AG09309 (cell line): ENCODE results near the gene CALN1.
A peak's percentile ranks its signal among the peaks of the same experiment; 100 is the strongest.
"Not testable (repeated sequence)": the region's sequence is repeated elsewhere in the genome, so short reads cannot be mapped to it uniquely, and the experiment has no call there.

Experiments
- DNase-seq: peaks from one replicate; pipeline ENCODE4 v3.0.0-alpha.2; 2010; ENCODE audit warnings: low read depth
- H3K4me3 ChIP-seq: 2 replicates; pipeline ENCODE4 v1.5.1; 2011; ENCODE audit warnings: mild to moderate bottlenecking, low read depth, low read length, moderate library complexity; ENCODE audit not compliant: control insufficient read depth
- CTCF ChIP-seq: IDR thresholded peaks from 2 replicates; pipeline ENCODE4 v1.5.1; 2011; ENCODE audit warnings: mild to moderate bottlenecking, low read depth, low read length, inconsistent platforms; ENCODE audit not compliant: insufficient read depth, control insufficient read depth; ENCODE audit errors: missing control alignments

CALN1 gene

GRCh38 chr7:71824006-71824760 is 588.0 kb downstream of the CALN1 start:
- no peak overlapping the region for H3K4me3 ChIP-seq
- peak; percentile 0 for DNase-seq
- no peak for TF ChIP-seq CTCF

GRCh38 chr7:71822406-71822805 is 589.7 kb downstream of the CALN1 start:
- DNase-seq, H3K4me3 ChIP-seq: not testable (repeated sequence)

- TF ChIP-seq CTCF = no peak
- DNase-seq = no peak
Observed at GRCh38 chr7:71817916-71818315, 594.2 kb downstream of the CALN1 start.

GRCh38 chr7:71808115-71808514 is 604.0 kb downstream of the CALN1 start:
- DNase-seq = no peak
- TF ChIP-seq CTCF = no peak
- H3K4me3 ChIP-seq = no peak overlapping the region

More at GRCh38 chr7:71817916-71818315, 594.2 kb downstream of the CALN1 start:
- no peak overlapping the region for H3K4me3 ChIP-seq

- no peak for TF ChIP-seq CTCF
- no peak for DNase-seq
- H3K4me3 ChIP-seq = no peak overlapping the region
Observed at GRCh38 chr7:71804256-71804655, 607.9 kb downstream of the CALN1 start.

- no peak overlapping the region for H3K4me3 ChIP-seq
- DNase-seq = no peak
- no peak for TF ChIP-seq CTCF
Observed at GRCh38 chr7:71801976-71802375, 610.2 kb downstream of the CALN1 start.

GRCh38 chr7:71800321-71800720 is 611.8 kb downstream of the CALN1 start:
- DNase-seq = no peak
- TF ChIP-seq CTCF = no peak
- no peak overlapping the region for H3K4me3 ChIP-seq
